DMS153 (cell line): Measurements from ENCODE around the gene CYREN.
"Not testable (repeated sequence)": the region's sequence is repeated elsewhere in the genome, so short reads cannot be mapped to it uniquely, and the experiment has no call there.

Experiments used
- DNase-seq: peaks from one replicate; lab custom pipeline; 2025; lab: John Stamatoyannopoulos, UW

Gene CYREN

GRCh38 chr7:135170274-135170997, at the start of gene CYREN:
Gene CYREN, minus strand, starts transcription at chr7:135170707. Its CDS starts 1,785 bp downstream, at chr7:135168922.
- peak; percentile 91 for DNase-seq

DNA sequence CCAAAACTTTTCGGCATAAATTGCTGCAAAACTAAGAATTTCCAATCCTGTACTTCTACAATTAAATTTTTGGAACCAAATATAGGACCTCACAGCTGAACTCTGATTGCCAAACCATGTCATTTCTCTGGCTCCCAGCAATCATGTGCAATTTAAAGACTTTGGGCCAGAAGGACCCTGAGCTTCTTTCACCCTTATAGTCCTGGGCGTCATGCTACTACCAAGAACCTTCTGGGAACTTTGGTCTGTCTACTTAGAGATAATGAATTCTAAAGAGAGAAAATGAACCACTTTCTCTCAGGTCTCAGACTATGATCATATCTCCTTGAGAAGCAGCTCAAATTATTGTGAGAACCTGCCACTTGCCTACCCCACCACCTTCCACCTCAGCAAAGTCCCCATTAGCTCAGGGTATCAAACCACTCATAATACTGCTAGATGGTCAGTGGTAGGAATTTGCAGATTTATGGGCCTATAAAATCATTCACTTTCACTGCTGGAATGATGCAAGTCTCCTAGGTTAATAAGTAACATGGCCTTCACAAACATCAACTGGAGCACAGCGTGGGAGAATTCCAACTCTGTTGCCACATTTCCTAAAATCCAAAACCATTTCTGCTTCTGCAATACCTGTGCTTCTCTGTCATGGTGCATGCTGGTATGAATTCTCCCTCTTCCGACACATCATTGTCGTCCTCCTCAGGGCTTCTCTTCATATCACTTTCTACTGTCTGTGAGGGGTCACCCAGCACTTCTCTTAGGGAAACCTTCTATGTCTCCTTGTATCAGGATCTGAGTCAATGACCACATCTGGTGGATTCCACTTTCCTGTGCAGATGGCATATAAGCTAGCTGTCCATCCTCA, 47.4 kb upstream of the CYREN start:
- DNase-seq = no peak

DNA sequence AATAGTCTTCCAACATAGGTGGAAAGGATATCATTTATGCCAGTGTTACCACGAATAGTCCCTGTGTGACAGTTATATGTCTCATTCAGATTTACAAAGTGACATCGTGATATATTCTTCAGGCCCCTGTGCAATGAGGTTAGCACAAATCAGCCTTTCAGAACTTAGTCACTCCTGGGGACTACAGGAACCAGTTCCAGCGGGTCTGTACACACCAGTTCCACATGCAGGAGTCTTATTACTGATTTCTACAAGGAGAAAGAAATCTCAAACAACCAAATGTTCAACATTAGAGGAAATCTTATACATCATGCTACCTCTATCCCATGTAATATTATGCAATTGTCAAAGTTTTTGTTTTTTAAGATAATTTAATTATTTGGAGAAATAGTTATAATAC, 45.2 kb upstream of the CYREN start:
- no peak for DNase-seq

DNA sequence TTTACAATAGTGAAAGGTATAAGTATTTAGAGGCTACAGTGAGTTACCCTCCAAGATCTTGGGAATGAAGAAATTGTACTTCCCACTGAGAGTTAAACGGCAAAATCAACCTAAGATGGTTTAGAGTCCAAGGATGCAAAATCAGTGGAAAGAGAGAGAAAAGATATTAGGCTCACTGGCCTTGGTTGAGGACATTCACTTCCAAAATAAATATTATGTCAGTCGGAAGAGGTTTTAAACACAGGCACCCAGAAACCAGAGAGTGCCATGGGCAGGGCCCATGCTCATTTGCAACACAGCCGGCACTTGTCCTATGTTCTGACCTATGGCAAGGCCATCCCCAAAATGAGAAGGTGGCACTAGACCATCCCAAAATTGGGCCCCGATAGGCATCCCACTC, 44.7 kb upstream of the CYREN start:
- no peak for DNase-seq

DNA sequence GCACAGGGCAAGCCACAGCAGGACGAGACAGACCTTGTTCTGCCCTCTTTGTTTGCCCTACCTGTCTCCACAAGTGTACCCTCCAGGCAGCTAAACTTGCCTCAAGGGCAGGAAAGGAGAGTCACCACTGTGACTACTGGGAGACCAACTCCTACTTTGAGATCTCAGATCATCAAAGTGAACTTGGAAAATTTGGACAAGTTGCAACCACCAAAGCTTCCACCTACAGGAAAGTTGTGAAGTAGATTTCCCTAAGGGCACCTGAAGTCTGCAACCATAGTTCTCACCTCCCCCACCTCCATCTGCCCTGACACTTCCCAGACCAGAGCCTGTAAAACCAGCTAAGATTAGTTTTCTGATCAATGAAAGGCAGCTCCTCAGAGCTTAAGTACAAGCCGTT, 43.3 kb upstream of the CYREN start:
- DNase-seq = no peak

- not testable (repeated sequence) for DNase-seq
Observed at GRCh38 chr7:135211946-135212685, 41.6 kb upstream of the CYREN start.

- DNase-seq = peak; percentile 84
Observed at GRCh38 chr7:135211179-135211945, 40.9 kb upstream of the CYREN start, which contains the start of gene WDR91. Gene WDR91, minus strand, starts transcription at chr7:135211526. Its CDS starts 24 bp downstream, at chr7:135211502.

DNA sequence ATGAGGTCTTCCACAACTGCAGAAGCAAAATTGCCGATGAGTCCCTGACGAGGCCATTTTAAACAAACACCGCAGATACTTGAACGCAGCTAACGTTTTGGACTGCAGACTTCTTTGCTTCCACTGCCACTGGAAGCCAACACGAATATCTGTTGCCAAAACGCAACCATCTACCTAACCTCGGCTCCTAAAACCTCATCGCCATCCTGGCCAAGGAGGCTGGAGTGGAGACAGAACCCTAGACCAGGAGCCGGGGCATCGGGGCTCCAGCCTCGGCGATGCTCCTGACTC, 40.3 kb upstream of the CYREN start:
- DNase-seq = no peak

GRCh38 chr7:135209225-135209834, 38.8 kb upstream of the CYREN start:
- DNase-seq = no peak

- DNase-seq = no peak
Observed at GRCh38 chr7:135208102-135208793, 37.7 kb upstream of the CYREN start.

- no peak for DNase-seq
Observed at GRCh38 chr7:135207406-135208101, 37.0 kb upstream of the CYREN start.

DNA sequence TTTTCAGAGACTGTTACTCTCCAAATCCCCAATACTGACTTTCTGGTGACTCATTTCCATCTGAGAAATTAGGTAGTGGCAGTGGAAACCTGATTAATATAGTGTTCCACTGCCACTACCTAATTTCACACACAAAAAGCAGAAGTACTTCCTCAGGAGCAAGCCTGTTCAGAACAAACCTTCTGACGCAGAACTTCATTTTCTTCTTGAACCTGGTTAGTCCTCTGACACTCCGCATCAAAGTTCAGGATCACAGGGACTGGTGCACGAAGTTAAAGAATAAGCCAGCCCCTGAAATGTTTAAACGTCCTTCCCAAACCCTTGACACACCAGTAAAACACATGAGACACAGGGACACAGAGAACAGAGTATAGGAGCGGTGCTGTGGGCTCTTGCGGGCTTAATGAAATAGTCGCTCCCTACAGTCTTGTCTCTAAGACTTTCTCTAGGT, 36.5 kb upstream of the CYREN start:
- no peak for DNase-seq

DNA sequence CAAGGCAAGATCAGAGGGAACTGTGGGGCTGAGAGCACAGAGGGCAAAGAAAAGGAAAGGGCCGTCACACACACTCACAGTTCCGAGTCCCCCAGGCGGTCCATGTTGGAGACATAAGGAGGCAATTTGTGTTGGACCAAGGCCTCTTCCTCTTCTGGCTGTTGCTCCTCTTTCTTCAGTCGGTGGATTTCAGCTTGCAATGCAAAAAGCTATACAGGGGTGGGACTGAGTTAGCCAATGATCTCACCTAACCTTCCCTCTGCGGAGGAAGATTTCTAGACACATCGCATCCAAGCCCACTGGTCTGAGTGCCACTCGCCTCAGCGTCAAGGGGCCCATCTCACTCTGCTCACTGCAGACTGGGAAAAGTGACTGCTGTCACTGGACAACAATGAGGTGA, 35.3 kb upstream of the CYREN start:
- DNase-seq = no peak

- DNase-seq = no peak
Observed at GRCh38 chr7:135204876-135205275, 34.4 kb upstream of the CYREN start.

DNA sequence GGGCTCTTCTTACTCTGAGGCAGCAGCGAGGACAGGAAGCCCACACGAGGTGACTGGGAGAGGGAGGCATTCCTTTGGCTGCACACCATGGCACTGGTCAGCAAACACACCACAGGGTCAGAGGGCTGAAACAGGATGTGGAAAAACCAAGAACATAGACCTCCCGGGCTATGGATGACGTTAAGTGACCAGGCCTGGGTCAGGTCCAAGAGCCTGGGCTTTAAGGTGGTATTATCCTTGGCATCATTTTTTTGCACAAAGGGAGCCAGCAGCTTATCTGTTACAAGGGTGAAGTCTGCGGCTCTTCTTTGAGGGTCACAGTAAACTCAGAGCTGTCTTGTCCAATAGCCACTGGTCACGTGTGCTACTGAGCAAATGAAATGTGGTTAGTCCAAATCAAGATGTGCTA, 33.8 kb upstream of the CYREN start:
- no peak for DNase-seq

- DNase-seq = no peak
Observed at GRCh38 chr7:135201350-135201749, 30.8 kb upstream of the CYREN start.

GRCh38 chr7:135200821-135201331, 30.4 kb upstream of the CYREN start:
- no peak for DNase-seq

GRCh38 chr7:135199439-135199838, 28.9 kb upstream of the CYREN start:
- DNase-seq = no peak

DNA sequence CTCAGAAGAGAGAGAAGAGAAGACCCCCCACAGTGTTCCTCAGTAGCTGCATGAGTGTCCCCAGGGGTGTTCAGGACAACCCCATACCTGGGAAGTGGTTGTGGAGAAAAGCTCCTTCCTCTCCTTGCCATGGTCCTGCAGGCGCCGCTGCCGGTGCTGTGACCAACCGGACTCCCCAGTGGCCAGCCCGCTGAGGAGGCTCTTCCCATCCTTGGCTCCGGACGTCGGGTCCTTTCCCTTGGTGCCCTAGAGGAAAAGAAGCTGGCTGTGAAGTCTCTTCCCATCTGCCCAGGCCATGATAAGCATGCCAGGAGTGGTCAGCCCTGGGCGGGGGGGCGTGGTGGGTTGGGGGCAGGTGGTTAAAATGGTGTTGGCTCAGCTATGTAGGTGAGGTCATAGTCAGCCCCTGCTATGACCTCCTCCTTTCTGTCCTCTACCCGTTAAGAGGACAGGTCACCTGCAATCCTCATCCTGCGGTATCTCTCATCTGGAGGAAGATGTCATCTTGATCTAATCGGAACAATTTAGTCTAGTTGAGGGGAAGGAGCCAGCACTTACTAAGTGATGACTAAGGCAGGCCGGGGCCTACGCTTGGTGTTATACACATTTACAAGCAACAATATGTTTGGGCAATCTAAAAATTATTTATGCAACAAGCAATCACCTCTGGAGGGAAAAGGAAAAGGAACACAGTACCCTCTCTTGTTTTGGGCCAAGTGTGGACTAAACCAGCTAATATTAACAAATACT, 27.6 kb upstream of the CYREN start:
- no peak for DNase-seq
